HEK293 (cell line): Measurements from ENCODE around the gene FERD3L.

Experiments
- CTCF ChIP-seq: fragments of 450-650 bp; formaldehyde crosslinking; IDR thresholded peaks from 2 replicates; pipeline ENCODE4 v1.5.1; 2016; ENCODE audit warnings: missing biosample characterization, missing genetic modification characterization
- KLF8 ChIP-seq: fragments of 450-650 bp; formaldehyde crosslinking; IDR thresholded peaks from 2 replicates; pipeline ENCODE4 v1.5.1; 2016; ENCODE audit warnings: missing biosample characterization, missing genetic modification characterization
- SP2 ChIP-seq: fragments of 450-650 bp; formaldehyde crosslinking; IDR thresholded peaks from 2 replicates; pipeline ENCODE4 v1.5.1; 2016; ENCODE audit warnings: missing biosample characterization, missing genetic modification characterization
- ZBTB11 ChIP-seq: fragments of 450-650 bp; formaldehyde crosslinking; conservative IDR thresholded peaks from 2 replicates; pipeline ENCODE4 v1.5.1; 2016; ENCODE audit warnings: low read depth, missing biosample characterization, missing genetic modification characterization
- ZEB2 ChIP-seq: fragments of 450-650 bp; formaldehyde crosslinking; IDR thresholded peaks from 2 replicates; pipeline ENCODE4 v1.5.1; 2016; ENCODE audit warnings: missing biosample characterization, missing genetic modification characterization
- ZNF16 ChIP-seq: fragments of 450-650 bp; formaldehyde crosslinking; IDR thresholded peaks from 2 replicates; pipeline ENCODE4 v1.5.1; 2016; ENCODE audit warnings: low read depth, missing biosample characterization, missing genetic modification characterization
- ZNF175 ChIP-seq: fragments of 450-650 bp; formaldehyde crosslinking; IDR thresholded peaks from 2 replicates; pipeline ENCODE4 v1.5.1; 2016; ENCODE audit warnings: missing biosample characterization, missing genetic modification characterization
- ZNF202 ChIP-seq: fragments of 450-650 bp; formaldehyde crosslinking; IDR thresholded peaks from 2 replicates; pipeline ENCODE4 v1.5.1; 2016; ENCODE audit warnings: missing biosample characterization, missing genetic modification characterization, borderline replicate concordance
- ZNF335 ChIP-seq: fragments of 450-650 bp; formaldehyde crosslinking; conservative IDR thresholded peaks from 2 replicates; pipeline ENCODE4 v1.5.1; 2016; ENCODE audit warnings: missing biosample characterization, missing genetic modification characterization
- ZNF341 ChIP-seq: fragments of 450-650 bp; formaldehyde crosslinking; IDR thresholded peaks from 2 replicates; pipeline ENCODE4; 2016; ENCODE audit warnings: low read depth, missing biosample characterization, missing genetic modification characterization
- ZNF571 ChIP-seq: fragments of 450-650 bp; formaldehyde crosslinking; IDR thresholded peaks from 2 replicates; pipeline ENCODE4 v1.5.0; 2017; ENCODE audit warnings: missing biosample characterization, missing genetic modification characterization
- ZNF610 ChIP-seq: fragments of 450-650 bp; formaldehyde crosslinking; IDR thresholded peaks from 2 replicates; pipeline ENCODE4 v1.5.1; 2016; ENCODE audit warnings: missing biosample characterization, missing genetic modification characterization, borderline replicate concordance
- ZNF629 ChIP-seq: fragments of 450-650 bp; formaldehyde crosslinking; IDR thresholded peaks from 2 replicates; pipeline ENCODE4 v1.5.1; 2017; ENCODE audit warnings: missing biosample characterization, missing genetic modification characterization
- ZNF701 ChIP-seq: fragments of 450-650 bp; formaldehyde crosslinking; IDR thresholded peaks from 2 replicates; pipeline ENCODE4 v1.5.1; 2016; ENCODE audit warnings: missing biosample characterization, missing genetic modification characterization
- ZNF777 ChIP-seq: fragments of 450-650 bp; formaldehyde crosslinking; IDR thresholded peaks from 2 replicates; pipeline ENCODE4 v1.5.1; 2017; ENCODE audit warnings: missing biosample characterization, missing genetic modification characterization, borderline replicate concordance
- ZNF791 ChIP-seq: fragments of 450-650 bp; formaldehyde crosslinking; IDR thresholded peaks from 2 replicates; pipeline ENCODE4 v1.5.1; 2016; ENCODE audit warnings: missing biosample characterization, missing genetic modification characterization
- ZSCAN18 ChIP-seq: fragments of 450-650 bp; formaldehyde crosslinking; IDR thresholded peaks from 2 replicates; pipeline ENCODE4 v1.5.1; 2016; ENCODE audit warnings: missing biosample characterization, missing genetic modification characterization
- TF ChIP-seq, protein P1 (sequence below): fragments of 450-650 bp; formaldehyde crosslinking; IDR thresholded peaks from 2 replicates; pipeline ENCODE4 v1.5.1; 2016; ENCODE audit warnings: missing biosample characterization, missing genetic modification characterization
- TF ChIP-seq, protein P2 (sequence below): fragments of 450-650 bp; formaldehyde crosslinking; IDR thresholded peaks from 2 replicates; pipeline ENCODE4 v1.5.1; 2016; ENCODE audit warnings: missing biosample characterization, missing genetic modification characterization
- TF ChIP-seq, protein P3 (sequence below): fragments of 450-650 bp; formaldehyde crosslinking; IDR thresholded peaks from 2 replicates; pipeline ENCODE4 v1.5.1; 2017; ENCODE audit warnings: missing biosample characterization, missing genetic modification characterization
- TF ChIP-seq, protein P4 (sequence below): fragments of 450-650 bp; formaldehyde crosslinking; IDR thresholded peaks from 2 replicates; pipeline ENCODE4 v1.5.1; 2016; ENCODE audit warnings: missing biosample characterization, missing genetic modification characterization

The FERD3L gene

DNA sequence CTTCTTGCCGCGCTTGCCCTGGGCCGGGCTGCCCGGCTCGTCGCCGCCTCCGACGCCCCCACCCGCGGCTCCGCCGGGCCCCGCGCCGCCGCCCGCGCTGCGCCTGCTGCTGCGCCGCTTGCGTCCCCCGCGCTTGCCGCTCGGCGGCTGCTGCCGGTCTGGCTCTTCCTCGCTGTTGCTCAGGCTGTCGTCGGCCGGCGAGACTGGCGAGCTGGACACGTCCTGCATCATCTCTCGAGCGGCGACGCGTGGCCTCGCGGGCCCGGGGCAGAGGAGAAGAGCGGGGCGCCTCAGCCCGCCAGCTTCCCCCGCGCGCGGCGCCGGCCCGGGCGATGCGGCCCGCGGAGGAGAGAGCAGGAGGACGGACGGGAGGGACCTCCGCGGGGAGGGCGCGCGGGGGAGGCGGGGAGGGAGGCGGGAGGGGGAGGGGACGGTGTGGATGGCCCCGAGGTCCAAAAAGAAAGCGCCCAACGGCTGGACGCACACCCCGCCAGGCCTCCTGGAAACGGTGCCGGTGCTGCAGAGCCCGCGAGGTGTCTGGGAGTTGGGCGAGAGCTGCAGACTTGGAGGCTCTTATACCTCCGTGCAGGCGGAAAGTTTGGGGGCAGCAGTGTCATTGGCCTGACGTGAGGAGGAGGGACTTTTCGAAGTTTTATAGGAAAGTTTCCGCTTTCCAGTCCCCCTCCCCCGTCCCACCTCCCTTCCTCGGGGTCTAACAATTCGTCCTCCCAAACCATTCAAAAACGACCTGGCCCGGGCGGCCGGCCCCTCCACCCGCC, 27.9 kb downstream of the FERD3L start, which contains the start of gene TWIST1 (continued):
- TF ChIP-seq ZNF175 (tag by site-specific recombination) (no peak), ZNF571 (tag by site-specific recombination) (no peak), ZBTB11 (tag by site-specific recombination) (peak; percentile 28; the same call in 1 of the 2 replicates), ZNF701 (tag by site-specific recombination) (no peak), ZNF791 (tag by site-specific recombination) (no peak), ZNF629 (0 out of 2 replicates have a peak, but pooled peaks have one; percentile 11), ZNF610 (tag by site-specific recombination) (no peak), ZEB2 (tag by site-specific recombination) (peak; percentile 33; the same call in 1 of the 2 replicates), ZNF341 (tag by site-specific recombination) (0 out of 2 replicates have a peak, but pooled peaks have one; percentile 50), CTCF (tag by site-specific recombination) (no peak), ZNF16 (no peak), ZSCAN18 (tag by site-specific recombination) (no peak), ZNF335 (tag by site-specific recombination) (peak; percentile 79), ZNF777 (no peak), SP2 (peak; percentile 72), ZNF202 (tag by site-specific recombination) (no peak), KLF8 (tag by site-specific recombination) (no peak)
- TF ChIP-seq, protein P1, sequence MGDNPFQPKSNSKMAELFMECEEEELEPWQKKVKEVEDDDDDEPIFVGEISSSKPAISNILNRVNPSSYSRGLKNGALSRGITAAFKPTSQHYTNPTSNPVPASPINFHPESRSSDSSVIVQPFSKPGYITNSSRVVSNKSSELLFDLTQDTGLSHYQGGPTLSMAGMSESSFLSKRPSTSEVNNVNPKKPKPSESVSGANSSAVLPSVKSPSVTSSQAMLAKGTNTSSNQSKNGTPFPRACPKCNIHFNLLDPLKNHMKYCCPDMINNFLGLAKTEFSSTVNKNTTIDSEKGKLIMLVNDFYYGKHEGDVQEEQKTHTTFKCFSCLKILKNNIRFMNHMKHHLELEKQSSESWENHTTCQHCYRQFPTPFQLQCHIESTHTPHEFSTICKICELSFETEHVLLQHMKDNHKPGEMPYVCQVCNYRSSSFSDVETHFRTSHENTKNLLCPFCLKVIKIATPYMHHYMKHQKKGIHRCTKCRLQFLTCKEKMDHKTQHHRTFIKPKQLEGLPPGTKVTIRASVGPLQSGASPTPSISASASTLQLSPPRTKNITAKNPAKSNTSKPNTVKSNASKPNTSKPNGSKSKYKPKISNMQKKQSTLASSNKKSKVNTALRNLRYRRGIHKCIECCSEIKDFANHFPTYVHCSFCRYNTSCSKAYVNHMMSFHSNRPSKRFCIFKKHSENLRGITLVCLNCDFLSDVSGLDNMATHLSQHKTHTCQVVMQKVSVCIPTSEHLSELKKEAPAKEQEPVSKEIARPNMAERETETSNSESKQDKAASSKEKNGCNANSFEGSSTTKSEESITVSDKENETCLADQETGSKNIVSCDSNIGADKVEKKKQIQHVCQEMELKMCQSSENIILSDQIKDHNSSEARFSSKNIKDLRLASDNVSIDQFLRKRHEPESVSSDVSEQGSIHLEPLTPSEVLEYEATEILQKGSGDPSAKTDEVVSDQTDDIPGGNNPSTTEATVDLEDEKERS (tag by site-specific recombination): no peak
- TF ChIP-seq, protein P2, sequence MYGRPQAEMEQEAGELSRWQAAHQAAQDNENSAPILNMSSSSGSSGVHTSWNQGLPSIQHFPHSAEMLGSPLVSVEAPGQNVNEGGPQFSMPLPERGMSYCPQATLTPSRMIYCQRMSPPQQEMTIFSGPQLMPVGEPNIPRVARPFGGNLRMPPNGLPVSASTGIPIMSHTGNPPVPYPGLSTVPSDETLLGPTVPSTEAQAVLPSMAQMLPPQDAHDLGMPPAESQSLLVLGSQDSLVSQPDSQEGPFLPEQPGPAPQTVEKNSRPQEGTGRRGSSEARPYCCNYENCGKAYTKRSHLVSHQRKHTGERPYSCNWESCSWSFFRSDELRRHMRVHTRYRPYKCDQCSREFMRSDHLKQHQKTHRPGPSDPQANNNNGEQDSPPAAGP: 0 out of 2 replicates have a peak, but pooled peaks have one; percentile 12
- TF ChIP-seq, protein P3, sequence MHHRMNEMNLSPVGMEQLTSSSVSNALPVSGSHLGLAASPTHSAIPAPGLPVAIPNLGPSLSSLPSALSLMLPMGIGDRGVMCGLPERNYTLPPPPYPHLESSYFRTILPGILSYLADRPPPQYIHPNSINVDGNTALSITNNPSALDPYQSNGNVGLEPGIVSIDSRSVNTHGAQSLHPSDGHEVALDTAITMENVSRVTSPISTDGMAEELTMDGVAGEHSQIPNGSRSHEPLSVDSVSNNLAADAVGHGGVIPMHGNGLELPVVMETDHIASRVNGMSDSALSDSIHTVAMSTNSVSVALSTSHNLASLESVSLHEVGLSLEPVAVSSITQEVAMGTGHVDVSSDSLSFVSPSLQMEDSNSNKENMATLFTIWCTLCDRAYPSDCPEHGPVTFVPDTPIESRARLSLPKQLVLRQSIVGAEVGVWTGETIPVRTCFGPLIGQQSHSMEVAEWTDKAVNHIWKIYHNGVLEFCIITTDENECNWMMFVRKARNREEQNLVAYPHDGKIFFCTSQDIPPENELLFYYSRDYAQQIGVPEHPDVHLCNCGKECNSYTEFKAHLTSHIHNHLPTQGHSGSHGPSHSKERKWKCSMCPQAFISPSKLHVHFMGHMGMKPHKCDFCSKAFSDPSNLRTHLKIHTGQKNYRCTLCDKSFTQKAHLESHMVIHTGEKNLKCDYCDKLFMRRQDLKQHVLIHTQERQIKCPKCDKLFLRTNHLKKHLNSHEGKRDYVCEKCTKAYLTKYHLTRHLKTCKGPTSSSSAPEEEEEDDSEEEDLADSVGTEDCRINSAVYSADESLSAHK (tag by site-specific recombination): no peak
- TF ChIP-seq, protein P4, sequence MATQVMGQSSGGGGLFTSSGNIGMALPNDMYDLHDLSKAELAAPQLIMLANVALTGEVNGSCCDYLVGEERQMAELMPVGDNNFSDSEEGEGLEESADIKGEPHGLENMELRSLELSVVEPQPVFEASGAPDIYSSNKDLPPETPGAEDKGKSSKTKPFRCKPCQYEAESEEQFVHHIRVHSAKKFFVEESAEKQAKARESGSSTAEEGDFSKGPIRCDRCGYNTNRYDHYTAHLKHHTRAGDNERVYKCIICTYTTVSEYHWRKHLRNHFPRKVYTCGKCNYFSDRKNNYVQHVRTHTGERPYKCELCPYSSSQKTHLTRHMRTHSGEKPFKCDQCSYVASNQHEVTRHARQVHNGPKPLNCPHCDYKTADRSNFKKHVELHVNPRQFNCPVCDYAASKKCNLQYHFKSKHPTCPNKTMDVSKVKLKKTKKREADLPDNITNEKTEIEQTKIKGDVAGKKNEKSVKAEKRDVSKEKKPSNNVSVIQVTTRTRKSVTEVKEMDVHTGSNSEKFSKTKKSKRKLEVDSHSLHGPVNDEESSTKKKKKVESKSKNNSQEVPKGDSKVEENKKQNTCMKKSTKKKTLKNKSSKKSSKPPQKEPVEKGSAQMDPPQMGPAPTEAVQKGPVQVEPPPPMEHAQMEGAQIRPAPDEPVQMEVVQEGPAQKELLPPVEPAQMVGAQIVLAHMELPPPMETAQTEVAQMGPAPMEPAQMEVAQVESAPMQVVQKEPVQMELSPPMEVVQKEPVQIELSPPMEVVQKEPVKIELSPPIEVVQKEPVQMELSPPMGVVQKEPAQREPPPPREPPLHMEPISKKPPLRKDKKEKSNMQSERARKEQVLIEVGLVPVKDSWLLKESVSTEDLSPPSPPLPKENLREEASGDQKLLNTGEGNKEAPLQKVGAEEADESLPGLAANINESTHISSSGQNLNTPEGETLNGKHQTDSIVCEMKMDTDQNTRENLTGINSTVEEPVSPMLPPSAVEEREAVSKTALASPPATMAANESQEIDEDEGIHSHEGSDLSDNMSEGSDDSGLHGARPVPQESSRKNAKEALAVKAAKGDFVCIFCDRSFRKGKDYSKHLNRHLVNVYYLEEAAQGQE (tag by site-specific recombination): no peak
